ENCODE results near the gene DLL3.
"Not testable (repeated sequence)": the region's sequence is repeated elsewhere in the genome, so short reads cannot be mapped to it uniquely, and the experiment has no call there.

DLL3 gene, protein sequence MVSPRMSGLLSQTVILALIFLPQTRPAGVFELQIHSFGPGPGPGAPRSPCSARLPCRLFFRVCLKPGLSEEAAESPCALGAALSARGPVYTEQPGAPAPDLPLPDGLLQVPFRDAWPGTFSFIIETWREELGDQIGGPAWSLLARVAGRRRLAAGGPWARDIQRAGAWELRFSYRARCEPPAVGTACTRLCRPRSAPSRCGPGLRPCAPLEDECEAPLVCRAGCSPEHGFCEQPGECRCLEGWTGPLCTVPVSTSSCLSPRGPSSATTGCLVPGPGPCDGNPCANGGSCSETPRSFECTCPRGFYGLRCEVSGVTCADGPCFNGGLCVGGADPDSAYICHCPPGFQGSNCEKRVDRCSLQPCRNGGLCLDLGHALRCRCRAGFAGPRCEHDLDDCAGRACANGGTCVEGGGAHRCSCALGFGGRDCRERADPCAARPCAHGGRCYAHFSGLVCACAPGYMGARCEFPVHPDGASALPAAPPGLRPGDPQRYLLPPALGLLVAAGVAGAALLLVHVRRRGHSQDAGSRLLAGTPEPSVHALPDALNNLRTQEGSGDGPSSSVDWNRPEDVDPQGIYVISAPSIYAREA

DNA sequence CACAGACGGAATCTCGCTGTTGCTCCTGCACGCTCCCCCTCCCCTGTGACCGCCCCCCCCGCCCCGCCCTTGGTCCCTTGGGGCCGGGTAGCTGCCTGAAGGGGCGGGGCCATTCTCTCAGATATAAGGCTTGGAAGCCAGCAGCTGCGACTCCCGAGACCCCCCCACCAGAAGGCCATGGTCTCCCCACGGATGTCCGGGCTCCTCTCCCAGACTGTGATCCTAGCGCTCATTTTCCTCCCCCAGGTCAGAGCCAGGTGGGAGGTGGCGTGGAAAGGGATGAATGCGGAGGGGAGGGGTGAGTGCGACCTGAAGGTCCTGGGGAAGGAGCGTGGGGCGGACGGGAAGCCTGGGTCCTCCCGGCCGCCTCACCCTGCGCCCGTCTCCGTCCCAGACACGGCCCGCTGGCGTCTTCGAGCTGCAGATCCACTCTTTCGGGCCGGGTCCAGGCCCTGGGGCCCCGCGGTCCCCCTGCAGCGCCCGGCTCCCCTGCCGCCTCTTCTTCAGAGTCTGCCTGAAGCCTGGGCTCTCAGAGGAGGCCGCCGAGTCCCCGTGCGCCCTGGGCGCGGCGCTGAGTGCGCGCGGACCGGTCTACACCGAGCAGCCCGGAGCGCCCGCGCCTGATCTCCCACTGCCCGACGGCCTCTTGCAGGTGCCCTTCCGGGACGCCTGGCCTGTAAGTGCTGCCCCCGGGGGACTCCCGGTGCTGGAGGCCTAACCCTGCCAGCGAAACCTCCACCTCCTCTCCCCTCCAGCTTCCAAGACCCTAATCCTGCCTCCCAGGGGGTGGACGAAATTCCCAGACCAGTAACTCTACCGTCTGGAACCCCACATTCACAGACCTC is at the start of gene DLL3:
DLL3 (plus strand) TSS at position 150 of the 845 bp plus-strand sequence; CDS start at position 178, 28 bp downstream.
- DNase-seq, result no peak

DNA sequence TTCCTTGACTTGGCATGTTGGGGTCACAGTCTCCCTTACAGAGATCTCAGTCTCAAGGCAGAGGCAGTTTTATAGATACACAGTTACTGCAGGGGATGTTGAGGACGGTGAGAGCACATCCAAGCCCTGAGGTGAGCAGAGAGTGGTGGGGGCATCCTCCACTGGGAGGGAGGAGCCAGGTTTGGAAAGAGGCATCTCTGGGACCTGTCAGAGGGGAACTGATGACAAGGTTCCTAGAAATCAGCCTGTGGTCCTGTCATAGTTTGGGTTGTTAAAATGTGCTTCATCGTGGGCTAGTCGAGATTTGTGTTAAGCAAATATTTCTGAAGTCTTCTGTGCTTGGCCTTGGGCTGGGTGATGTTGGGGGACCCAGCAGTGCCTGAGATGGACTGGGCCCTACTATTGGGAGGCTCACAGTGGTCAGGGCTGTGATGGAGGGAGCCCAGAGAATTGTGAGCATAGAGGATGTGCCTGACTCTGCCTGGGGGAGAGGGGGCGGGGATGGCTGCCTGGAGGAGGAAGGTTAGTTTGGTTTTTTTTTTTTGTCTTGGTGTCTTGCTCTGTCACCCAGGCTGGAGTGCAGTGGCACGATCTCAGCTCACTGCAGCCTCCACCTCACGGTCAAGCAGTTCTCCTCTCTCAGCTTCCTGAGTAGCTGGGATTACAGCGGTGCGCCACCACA is 49.5 kb upstream of the DLL3 start:
- no peak for DNase-seq

DNA sequence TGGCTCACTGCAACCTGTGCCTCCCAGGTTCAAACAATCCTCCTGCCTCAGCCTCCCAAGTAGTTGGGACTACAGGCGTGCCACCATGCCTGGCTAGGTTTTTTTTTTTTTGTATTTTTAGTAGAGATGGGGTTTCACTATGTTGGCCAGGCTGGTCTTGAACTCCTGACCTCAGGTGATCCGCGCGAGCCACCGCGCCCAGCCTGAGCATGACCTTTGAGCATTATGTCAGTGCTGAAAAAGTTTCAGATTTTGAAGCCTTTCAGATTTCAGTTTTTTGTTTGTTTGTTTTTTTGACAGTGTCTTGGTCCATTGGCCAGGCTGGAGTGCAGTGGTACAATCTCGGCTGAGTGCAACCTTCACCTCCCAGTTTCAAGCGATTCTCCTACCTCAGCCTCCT is 47.5 kb upstream of the DLL3 start:
- not testable (repeated sequence) for DNase-seq

DNA sequence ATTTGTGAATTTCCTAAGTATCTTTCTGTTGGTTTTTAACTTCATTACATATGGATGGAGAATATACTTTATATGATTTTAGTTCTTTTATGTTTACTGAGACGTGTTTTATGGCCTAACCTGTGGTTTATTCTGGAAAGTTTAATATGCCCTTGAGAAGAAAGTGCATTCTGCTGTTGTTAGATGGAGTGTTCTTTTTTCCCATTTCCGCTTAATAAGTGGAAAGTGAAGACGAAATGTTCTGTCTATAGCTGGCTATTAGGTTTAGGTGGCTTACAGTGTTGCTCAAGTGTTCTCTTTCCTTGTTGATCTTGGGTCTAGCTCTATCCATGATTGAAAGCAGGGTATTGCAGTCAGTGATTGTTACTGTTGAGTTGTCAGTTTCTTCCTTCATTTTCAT is 35.3 kb upstream of the DLL3 start:
- no peak for DNase-seq

DNA sequence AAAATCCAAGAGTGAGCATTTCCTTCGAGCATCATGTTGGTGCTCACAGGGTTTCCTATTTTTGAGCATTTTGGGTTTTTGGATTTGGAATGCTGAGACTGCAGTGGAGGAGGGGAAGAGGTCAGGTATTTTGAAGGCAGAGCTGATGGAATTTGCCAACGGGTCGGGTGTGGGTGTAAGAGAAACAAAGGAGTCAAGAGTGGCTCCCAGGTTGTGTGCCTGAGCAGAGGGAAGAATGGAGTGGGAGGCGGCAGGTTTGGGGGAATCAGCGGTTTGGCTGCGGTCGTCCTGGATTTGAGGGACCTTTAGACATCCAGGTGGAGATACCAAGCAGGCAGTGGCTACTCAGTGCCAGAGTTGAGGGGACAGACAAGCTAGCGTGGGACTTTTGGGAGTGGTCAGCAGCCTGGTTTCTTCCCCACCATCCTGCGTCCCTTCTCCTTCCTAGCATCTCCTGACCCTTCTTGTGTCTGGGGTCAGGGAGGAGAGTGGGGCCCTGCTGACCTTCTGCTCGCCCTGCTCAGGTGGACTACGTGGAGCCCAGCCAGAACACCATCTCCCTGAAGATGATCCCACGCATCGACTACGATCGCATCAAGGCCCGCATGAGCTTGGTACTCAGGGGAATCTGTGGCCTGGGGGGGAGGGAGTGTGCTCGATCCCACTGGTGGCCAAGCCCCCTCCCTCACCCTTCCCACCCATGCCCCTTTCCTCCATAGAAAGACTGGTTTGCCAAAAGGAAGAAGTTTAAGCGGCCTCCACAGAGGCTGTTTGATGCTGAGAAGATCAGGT is 32.6 kb upstream of the DLL3 start:
- DNase-seq, result no peak

DNA sequence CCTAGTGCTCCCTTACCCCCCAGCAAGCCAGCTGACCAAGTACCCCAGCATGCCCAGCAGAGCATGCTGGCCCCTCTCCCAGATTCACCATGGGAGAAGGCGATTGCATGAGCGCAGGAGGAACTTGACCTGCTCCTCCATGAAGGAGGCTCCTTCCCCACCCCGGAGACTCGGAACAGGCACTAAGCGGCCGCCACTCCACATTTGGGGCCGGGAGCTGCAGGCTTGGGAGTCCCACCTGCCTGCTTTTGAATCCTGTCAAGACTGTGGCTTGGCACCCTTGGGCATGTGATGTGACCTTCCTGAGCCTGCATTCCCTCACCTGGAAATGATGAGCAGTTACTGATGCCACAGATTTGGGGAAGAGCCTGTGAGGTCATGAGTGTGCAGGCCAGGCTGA is 30.8 kb upstream of the DLL3 start:
- DNase-seq, result no peak

DNA sequence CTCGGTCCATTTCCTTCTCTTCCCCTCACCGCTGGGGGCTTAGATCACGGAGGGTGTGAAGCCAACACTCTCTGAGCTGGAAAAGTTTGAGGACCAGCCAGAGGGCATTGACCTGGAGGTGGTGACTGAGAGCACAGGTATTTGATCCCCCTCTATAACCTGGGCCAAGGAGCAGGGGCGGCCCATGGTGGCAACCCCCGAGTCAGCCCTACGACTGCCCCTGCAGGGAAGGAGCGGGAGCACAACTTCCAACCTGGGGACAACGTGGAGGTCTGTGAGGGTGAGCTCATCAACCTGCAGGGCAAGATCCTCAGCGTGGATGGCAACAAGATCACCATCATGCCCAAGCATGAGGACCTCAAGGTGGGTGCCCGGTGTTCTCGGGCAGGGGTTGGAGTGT is 29.7 kb upstream of the DLL3 start:
- DNase-seq, result no peak

DNA sequence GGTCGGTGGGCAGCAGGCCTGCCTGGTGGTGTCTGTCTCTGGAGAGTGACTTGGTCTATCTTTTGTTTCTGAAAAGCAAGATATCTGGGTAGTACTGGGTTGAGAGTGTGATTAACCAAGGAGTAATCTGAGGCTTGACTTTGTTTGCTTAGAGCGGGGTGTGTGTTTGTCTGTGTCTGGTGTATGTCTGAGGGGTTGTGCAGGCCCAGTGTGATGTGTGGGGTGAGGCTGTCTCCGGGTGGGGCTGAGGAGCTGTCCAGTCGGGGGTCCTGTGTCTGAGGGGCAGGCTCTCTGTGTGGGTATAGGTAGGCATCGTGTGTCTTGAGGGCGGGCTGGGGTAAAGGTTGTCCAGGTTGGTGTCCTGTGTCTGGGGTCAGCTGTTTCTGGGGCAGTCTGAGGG is 29.2 kb upstream of the DLL3 start:
- no peak for DNase-seq

DNA sequence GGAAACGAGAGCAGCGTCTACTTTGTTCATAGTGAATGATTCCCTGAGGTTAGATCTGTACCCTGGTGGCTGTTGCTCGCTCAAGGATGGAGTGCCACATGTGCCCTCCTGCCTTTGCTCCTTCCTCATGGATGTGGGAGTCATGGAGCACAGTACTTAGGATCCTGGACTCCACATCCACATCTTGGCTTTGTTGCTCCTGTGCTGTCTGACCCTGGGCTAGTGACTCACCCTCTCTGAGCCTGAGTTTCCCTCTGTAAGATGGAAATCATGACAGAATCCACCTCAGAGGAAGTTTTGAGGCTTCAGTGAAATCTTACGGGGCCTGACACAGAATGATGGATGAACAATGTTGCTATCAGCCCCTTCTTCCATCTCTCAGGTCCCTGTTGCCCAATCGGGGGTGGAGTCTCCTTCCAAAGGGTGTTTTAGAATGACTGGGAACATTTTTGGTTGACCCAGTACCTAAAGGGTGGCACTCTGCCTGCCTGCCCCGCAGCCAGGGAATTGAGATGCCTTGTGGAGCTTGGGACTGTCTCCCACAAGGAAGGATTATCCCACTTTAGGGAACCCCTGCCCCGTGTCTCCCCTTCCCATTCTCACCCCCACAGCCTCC is 27.9 kb upstream of the DLL3 start:
- DNase-seq, result no peak

DNA sequence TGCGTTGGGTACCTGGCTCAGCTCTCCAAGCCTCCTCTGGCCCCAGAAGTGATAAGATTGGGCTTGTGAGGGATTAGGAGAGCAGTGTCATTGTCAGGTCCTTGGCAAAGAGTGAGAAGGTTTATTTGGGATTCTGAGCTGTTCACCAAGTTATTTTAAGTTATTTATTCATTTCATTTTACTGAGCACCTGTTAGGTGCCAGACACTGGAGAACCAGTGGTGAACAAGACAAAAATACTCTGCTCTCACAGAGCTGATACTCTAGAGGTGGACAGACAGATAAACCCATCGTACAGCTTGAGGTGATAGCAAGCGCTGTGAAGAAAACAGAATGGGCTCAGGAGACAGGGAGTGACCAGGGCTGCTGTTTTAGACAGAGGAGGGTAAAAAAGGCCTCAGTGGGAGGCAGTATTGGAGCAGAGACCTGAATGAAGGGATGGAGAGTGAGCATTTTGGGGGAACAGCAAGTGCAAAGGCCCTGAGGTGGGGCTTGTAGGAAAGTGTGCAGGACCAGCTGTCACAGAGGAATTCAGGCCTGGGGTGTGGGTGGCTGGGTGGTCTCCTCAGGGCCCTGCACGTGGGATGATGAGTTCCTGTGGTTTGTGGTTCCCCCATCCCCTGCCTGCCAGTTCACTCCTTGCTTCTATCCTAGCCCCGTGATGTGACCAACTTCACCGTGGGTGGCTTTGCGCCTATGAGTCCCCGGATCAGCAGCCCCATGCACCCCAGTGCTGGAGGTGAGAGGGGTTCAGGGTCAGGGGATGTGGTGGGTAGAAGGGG is 26.8 kb upstream of the DLL3 start:
- no peak for DNase-seq

DNA sequence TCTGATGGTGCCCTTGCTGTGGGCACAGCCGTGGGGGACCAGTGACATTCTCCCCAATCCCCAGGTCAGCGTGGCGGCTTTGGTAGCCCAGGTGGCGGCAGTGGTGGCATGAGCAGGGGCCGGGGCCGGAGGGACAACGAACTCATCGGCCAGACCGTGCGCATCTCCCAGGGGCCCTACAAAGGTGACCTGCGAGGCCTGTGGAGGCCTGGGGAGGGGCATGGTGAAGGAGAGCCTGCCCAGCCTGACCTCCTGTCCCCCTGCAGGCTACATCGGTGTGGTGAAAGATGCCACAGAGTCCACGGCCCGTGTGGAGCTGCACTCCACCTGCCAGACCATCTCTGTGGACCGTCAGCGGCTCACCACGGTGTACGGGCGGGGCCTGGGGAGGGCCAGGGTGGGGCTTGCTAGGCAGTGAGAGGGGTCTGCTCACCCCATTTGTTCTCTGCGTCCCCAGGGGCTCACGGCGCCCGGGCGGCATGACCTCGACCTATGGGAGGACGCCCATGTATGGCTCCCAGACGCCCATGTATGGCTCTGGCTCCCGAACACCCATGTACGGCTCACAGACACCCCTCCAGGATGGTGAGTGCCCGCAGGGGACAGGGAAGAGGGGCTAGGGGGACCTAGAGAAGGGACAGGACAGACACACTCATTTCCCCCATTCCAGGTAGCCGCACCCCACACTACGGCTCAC is 25.9 kb upstream of the DLL3 start:
- no peak for DNase-seq

DNA sequence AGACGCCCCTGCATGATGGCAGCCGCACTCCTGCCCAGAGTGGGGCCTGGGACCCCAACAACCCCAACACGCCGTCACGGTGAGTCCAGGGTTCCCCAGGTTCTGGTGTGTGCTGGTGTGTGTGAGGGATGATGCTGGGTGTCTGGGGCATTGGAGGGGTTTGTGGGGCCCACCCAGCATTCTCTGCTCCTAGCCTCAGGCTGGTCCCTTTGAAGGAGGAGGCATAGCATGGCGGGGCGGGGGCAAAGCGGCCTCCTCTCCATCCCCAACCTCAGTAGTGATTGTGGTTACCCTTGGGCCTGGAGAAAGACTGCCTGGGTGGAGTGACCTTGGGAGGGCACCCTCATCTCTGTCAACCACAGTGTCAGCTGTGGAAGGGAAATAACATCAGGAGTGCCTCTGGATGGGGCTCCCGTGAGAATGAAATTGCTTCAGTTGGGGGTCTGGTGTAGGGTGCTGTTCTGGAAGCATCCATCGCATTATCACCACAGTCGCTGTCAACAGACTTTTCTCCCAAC is 25.2 kb upstream of the DLL3 start:
- DNase-seq, result no peak

DNA sequence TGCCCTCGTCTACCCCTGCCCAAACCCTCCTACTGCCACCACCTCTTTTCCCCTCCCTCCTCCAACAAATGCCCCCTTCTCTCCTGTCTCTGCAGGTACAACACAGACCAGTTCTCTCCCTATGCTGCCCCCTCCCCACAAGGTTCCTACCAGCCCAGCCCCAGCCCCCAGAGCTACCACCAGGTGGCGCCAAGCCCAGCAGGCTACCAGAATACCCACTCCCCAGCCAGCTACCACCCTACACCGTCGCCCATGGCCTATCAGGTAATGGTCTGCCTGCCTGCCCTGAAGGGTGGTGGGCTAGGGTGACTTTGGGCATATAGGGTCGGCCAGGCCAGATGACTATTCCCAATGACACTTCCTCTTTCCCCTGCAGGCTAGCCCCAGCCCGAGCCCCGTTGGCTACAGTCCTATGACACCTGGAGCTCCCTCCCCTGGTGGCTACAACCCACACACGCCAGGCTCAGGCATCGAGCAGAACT is 24.6 kb upstream of the DLL3 start:
- DNase-seq, result peak; percentile 78

DNA sequence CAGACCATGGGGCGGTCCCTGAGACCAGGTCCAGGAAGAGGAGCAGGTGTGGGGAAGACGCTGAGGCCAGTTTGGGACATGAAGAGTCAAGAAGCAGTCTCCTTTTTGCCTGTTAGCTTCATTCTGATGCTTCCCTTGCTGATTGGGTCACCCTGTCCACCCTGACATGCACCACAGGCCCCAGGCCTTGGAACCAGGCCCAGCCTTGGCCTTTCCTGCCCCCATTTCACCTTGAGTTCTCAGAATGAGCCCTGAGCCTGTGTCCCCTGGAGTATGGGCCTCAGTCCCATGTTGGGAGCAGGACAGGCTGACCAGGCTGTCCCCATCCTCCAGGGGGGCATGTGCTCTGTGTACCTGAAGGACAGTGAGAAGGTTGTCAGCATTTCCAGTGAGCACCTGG is 23.0 kb upstream of the DLL3 start:
- no peak for DNase-seq

DNA sequence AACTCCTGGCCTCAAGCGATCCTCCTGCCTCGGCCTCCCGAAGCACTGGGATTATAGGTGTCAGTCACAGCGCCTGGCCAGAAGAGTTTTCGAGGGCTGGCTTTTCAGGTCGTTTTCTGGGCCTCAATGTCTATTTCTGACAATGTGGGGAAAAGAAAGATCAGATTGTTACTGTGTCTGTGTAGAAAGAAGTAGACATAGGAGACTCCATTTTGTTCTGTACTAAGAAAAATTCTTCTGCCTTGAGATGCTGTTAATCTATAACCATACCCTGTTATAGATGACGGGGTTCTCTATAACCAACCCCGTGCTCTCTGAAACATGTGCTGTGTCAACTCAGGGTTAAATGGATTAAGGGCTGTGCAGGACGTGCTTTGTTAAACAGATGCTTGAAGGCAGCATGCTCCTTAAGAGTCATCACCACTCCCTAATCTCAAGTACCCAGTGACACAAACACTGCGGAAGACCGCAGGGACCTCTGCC is 19.4 kb upstream of the DLL3 start:
- DNase-seq, result not testable (repeated sequence)

DNA sequence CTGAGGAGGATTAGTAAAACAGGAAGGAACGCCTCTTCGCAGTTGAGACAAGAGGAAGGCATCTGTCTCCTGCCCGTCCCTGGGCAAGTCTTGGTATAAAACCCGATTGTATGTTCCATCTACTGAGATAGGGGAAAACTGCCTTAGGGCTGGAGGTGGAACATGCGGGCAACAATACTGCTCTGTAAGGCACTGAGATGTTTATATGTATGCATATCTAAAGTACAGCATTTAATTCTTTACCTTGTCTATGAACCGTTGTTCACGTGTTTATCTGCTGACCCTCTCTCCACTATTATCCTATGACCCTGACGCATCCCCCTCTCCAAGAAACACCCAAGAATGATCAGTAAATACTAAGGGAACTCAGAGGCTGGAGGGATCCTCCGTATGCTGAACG is 18.8 kb upstream of the DLL3 start:
- DNase-seq, result no peak

DNA sequence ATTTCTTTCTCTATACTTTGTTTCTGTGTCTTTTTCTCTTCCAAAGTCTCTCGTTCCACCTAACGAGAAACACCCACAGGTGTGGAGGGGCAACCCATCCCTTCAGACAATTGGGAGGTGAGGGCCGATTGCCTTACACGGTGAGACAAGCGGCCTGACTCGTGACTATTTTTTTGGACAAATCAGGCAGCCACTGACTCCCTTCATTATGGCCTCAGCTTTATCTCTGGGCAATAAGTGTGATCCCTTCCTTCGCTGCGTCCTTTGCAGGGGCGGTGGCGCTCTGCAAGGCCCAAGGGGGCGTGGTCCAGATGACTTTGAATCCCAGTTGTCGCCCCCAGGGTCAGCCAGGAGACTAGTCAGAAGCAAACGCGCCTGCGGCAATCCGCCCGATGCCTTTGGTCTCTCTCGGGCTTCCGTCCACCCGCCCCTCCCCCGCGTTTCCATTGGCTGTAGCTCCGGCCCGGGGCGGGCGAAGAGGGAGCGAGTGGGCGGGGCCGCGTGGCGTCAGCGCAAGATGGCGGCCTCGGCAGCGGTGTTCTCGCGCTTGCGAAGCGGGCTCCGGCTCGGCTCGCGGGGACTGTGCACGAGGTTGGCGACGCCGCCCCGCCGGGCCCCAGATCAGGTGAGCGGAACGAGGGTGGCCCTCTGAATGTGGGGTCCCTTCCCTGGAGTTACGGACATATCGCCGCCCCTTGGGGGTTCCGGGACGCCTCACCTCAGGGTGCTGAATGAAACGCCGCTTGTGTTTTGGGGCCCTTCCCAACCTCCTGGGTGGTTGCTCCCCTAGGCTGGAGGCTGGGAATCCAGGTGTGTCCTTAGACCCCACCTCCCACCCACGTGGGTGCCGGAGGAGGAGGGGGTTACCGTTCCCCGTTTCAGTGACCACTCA is 18.2 kb upstream of the DLL3 start, which contains the start of gene TIMM50:
TIMM50 (plus strand) TSS at position 502 of the 892 bp plus-strand sequence; CDS start at position 518, 16 bp downstream.
- peak; percentile 96 for DNase-seq

DNA sequence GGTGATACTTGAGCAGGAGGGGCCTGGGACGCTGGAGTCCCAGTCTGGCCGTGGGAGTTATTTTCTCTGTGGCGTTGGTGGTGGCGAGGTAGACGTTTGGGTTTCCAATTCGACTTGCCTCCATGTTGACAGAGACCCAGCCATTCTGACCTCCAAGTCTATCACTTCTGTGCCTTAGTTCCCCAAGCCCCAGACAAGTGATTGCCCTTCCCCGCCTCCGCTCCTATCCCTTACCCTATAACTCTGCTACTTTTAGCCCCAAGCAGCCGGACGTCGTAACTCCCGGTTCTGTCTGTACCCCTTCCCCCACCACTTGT is 17.6 kb upstream of the DLL3 start:
- no peak for DNase-seq

DNA sequence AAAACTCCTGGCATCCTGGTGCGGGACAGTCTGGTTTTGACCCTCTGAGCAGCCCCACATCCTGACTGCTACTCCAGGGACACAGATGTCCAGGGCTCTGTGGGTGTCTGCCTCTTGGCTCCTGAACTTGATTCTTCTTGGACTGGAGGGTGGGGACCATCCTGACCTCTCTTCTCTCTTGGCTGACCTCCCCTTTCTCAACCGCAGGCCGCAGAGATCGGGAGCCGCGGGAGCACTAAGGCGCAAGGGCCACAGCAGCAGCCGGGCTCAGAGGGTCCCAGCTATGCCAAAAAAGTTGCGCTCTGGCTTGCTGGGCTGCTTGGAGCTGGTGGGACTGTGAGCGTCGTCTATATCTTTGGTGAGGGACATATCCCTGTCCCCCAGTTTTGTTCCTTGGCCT is 17.1 kb upstream of the DLL3 start:
- DNase-seq, result no peak

All from CD4-positive, alpha-beta T cell treated with Interleukin-17A for 1 hour (primary cell).